Measurements from ENCODE around the gene TTC28. TPM values are rescaled to one million over a fixed set of nuclear protein-coding genes. Genes with fewer than 3 reads are reported as not detected.

The TTC28 gene
- total RNA-seq, 1 donor from 2014 or later = 88.8 TPM

DNA sequence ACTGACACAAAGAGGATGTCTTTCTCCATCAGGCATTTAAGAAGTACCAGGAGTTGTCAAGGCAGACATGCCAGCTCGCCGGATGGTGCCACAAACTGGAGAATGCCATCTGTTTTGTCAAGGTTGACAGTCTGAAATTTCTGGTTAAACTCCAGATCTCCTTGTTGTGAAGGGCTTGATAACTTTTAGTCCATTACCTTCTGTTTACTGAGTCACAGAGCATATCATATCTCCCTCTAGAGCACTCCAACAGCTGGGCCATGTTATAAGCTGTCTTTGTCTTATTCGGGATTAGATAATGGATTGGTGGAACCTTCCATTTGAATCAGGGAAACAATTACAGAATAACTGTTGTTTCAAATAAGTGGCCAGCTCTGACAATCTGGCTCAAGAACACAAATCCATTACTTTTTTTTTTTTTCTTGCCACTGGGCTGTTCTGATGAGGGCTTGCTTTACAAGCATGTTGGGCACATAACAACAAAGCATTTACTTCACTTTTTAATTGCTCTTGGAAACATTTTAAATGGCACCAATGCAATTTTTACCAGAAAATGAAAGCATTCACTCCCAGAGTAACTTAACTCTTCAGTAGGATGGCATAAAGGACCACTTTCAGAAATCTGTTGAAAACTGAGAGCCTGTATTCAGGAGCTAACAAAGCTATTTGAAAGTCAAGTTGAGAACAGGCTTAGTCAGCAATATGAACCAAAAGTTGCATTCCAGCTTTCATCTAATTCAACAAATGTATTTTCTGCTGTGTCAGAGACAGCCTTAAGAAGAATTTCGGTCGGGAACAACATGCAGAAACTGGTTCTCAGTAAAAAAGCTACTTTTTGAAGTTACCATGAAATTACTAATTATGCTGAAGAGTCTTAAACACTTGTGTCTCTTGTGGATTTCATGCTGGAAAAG is 533.0 kb downstream of the TTC28 start:
- DNase-seq (ENCODE audit: low spot score) = peak; percentile 60

DNA sequence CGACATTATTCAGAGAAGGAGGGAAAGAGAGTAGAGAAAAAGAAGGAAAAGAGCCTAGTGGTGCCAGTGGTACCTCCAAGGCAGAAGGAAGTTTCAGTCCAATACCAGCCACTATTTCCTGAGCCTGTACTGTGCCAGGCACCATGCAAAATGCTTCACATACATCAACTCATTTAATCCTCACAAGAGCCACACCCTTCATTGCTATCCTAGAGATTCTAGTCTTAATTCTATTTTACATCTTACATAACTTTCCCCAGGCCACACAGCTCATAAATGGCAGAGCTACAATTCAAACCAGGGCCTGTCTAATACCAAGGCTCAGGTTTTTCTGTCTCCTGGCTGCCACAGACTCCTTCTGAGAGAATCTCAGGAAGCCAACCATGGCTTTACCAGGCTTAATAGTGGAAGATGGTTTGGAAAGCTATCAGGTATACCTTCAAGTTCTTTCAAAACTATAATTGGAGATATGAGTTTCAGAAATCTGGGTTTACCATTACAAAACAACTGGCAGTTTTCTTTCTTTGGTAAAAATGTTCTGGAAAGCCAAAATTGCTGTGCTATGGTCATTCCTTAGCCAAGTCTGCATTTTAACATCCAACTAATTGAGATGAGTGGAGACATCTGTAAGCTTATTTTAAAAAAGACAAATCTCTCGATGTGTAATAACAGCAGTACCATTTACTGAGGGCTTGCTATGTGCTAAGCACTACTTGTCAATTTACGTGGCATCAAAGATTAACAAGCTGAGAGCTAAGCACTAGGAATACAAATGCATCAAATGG is 535.5 kb downstream of the TTC28 start:
- DNase-seq (ENCODE audit: low spot score) = peak; percentile 59

DNA sequence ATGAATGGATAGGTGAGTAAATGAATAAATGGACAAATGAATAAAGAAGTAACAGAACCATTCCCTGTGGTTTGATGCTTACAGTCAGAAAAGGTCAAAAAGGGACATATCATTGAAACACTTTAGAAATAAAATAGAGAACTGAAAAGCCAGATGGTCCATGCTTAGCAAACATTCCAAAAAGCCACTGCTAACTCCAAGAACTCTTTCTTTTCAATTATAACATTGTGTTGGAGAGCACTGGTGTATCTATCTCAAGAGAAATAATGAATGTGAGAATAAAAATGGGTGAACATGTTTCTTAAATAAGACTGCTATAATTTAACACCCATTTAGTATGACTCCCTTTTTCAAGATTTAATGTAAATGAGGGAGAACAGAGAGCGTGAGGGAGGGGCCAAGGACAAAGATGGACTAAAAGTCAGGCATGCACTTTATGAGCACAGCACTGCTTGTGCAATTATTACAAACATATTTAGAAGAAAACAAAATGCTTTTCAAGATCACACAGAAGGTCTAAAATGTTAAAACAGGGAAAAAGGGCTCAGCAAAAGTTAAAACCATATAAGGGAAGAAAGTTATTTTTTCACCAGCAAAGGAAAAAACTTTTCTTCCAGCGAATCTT is 536.3 kb downstream of the TTC28 start:
- no peak for DNase-seq (ENCODE audit: low spot score)

- DNase-seq (ENCODE audit: low spot score) = peak; percentile 87
Observed at GRCh38 chr22:28142361-28142961, 537.2 kb downstream of the TTC28 start.

DNA sequence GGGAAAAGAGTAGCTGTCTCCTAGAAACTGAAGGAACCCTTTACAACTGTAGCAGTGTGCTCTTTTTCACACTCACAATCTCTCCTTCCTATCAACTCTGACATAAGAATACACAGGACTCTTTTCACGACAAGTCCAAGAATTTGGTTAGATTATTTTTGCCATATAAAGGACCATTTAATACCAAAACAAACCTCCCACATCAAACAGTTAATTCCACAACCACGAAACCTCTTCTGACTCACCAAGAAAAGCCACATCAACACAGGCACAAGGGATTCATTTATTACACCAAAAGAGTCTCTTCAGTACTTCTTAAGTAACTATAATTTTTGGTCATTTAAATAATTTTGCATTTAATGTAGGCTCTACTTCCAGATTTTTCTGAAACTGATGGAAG is 538.0 kb downstream of the TTC28 start:
- peak; percentile 19 for DNase-seq (ENCODE audit: low spot score)

- peak; percentile 65 for DNase-seq (ENCODE audit: low spot score)
Observed at GRCh38 chr22:28139961-28140360, 539.7 kb downstream of the TTC28 start.

DNA sequence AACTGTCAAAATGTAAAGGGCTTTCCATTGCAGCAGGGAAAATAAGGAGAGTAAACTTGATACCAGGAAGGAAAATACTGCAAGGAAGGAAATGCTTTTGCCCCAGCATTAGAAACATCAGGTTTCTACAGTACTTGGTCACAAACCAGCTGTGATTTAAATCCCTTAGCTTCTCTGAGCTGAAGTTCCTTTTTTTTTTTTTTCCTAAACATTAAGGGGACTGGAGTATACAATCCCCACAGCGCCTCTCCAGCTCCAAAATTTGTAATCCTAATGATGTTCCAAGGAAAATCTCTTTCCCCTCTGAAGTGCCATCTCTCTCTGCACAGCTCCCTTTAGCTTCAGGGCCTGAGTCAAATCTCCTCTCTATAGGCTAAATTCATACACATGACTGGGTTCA is 540.1 kb downstream of the TTC28 start:
- peak; percentile 42 for DNase-seq (ENCODE audit: low spot score)

GRCh38 chr22:28137036-28137435 is 542.6 kb downstream of the TTC28 start:
- DNase-seq (ENCODE audit: low spot score) = no peak

- DNase-seq (ENCODE audit: low spot score) = no peak
Observed at GRCh38 chr22:28132466-28132865, 547.2 kb downstream of the TTC28 start.

- no peak for DNase-seq (ENCODE audit: low spot score)
Observed at GRCh38 chr22:28129319-28129962, 550.2 kb downstream of the TTC28 start.

DNA sequence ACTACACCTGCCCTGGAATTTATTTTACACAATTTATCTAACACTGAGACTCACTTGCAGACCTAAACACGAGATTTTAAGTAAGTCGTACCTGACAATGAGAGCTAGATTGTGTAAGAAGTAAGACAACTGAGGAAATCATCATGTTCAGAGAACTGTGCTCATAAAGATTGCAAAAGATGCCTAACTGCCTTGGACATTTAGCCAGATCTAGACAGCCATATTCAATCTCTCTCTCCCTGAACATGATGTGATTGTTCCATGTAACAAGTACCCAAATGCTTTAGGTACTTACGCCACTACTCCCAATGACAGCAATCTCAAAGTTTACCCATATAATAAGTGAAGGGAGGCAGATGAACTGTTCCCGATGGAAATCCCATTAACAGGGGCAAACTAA is 550.8 kb downstream of the TTC28 start:
- DNase-seq (ENCODE audit: low spot score) = no peak

DNA sequence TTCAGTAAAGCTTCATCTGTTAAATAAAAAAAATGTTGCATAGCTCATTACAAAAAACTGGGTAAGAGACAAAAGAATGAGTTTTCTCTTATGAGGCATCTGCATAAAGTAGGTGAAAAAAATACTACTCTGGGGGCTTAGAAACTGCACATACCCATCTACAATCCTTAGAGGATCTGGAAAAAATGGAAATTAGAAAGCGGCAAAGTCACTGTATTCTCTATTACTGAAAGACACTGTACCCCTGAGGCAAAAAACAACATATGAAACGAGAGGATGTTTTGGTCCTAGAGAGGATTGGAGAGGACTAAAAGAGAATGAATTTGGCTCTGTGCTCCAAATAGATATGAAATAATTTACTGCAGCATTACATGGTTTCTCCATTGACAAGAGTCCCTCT is 553.8 kb downstream of the TTC28 start:
- DNase-seq (ENCODE audit: low spot score) = no peak

GRCh38 chr22:28123989-28124766 is 555.5 kb downstream of the TTC28 start:
- no peak for DNase-seq (ENCODE audit: low spot score)

GRCh38 chr22:28120691-28121592 is 558.7 kb downstream of the TTC28 start:
- no peak for DNase-seq (ENCODE audit: low spot score)

GRCh38 chr22:28118957-28119631 is 560.5 kb downstream of the TTC28 start:
- no peak for DNase-seq (ENCODE audit: low spot score)

GRCh38 chr22:28116219-28116673 is 563.4 kb downstream of the TTC28 start:
- peak; percentile 73 for DNase-seq (ENCODE audit: low spot score)

DNA sequence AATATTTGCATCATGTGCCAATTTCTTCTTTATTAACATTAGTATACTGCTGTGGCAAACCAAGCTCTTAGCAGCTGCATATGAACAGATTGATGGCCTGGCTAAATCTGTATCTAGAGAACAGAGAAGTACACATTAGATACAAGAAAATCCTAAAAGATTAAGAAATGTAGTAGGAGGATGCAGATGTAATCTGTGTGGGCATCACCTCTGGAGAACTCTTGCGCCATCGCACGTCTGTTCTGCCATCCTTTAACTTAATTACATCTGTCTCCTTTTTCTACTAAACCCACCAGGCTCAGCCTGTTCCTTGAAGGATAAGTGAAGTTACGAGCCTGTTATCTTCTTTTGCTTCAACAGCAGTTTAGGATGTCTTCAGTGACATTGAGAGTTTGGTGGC is 564.2 kb downstream of the TTC28 start:
- DNase-seq (ENCODE audit: low spot score) = peak; percentile 66

GRCh38 chr22:28112548-28113043 is 567.0 kb downstream of the TTC28 start:
- peak; percentile 89 for DNase-seq (ENCODE audit: low spot score)

DNA sequence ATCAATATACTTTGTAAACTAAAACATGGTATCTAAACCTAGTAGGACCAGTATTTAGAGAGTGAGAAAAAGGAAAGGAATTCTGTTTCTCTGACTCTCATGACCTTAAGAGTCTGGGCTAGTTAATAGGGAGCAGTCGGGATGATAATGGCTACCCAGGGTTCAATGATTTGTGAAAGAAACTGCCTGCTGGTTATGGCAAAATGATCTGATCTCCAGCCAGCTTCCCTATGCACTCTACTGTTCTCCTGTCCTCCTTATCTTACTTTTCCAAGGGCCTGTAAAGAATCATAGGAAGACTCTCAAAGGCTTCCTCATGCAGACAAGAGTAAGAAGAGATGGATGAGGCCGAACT is 567.5 kb downstream of the TTC28 start:
- DNase-seq (ENCODE audit: low spot score) = no peak

All from umbilical cord (tissue), 2 donors.